IPS DF 6.9 (cell line): ENCODE measurements around the gene FEZ2.

Source experiments
- DNase-seq: peaks from one replicate; pipeline ENCODE4 v3.0.0-alpha.2; 2013; ENCODE audit warnings: low read depth, low spot score
- H3K27ac ChIP-seq: one replicate; pipeline ENCODE4 v1.5.1; 2013; ENCODE audit warnings: low read length, control low read depth
- H3K27me3 ChIP-seq: 2 replicates; pipeline ENCODE4 v1.6.1; 2013; ENCODE audit warnings: mild to moderate bottlenecking, low read length; ENCODE audit not compliant: control insufficient read depth, insufficient read depth
- H3K36me3 ChIP-seq: 2 replicates; pipeline ENCODE4 v1.6.1; 2013; ENCODE audit warnings: low read length; ENCODE audit not compliant: control insufficient read depth, insufficient read depth
- H3K4me1 ChIP-seq: 2 replicates; pipeline ENCODE4 v1.6.1; 2013; ENCODE audit warnings: low read length; ENCODE audit not compliant: control insufficient read depth, insufficient read depth
- H3K4me3 ChIP-seq: 2 replicates; pipeline ENCODE4 v1.5.1; 2013; ENCODE audit warnings: mild to moderate bottlenecking, low read length
- H3K9me3 ChIP-seq: 2 replicates; pipeline ENCODE4 v1.6.1; 2013; ENCODE audit warnings: low read length, inconsistent platforms; ENCODE audit not compliant: control insufficient read depth, insufficient read depth
- WGBS: extraction: QIAGEN DNeasy Blood & Tissue Kit; methylation state at CpG from one replicate; pipeline ENCODE4 v1.1.7; 2013; ENCODE audit warnings: mixed read lengths, missing lambda C conversion rate; ENCODE audit not compliant: insufficient read length, insufficient coverage; 5-methylcytosine and 5-hydroxymethylcytosine counted together

FEZ2 gene

DNA sequence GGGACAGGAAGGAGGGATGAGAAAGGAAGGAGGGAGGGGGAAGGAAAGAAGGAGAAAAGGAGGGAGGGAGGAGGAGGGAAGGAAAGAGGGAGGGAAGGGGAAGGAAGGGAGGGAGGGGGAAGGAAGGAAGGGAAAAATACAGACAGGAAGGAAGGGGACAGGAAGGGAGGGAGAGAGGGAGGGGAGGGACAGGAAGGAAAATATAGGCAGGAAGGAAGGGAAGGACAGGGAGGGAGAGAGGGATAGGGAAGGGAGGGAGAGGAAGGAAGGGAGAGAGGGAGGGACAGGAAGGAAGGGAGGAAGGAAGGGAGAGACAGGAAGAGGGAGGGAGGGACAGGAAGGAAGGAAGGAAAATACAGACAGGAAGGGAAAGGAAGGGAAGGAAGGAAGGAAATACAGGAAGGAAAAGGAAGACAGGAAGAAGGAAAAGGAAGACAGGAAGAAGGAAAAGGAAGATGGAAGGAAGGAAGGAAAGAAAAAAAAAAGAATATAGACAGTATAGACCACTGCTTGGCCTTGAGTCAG, 63.6 kb downstream of the FEZ2 start:
- H3K27ac ChIP-seq, result no peak overlapping the region

DNA sequence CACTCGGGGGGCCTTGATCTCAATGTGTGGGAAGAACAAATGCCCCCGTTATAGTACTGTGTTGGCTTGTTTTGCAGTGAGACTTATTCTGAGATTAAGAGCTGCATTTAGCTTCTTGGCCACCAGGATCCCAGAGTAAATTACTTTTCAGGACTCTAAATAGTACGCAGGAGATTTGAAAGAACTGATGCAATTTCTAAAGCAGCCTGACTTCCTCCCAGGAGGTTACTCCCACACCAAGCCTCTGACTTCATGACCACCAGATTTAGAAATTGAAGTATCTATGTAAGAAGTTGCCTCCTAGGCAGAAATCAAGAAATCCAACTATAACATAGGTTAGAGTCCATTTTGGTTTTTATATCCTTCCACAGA, 67.0 kb downstream of the FEZ2 start:
- Histone ChIP-seq H3K27me3 (no peaks in the 10 kb centered on the region), H3K36me3 (no peaks in the 10 kb centered on the region), H3K27ac (no peak overlapping the region), H3K4me3 (no peak overlapping the region), H3K4me1 (no peaks in the 10 kb centered on the region), H3K9me3 (no peaks in the 10 kb centered on the region)
- no CpG with 5 or more reads among the region's 3 CpGs for WGBS
- no peak for DNase-seq

More for the DNA sequence above, 63.6 kb downstream of the FEZ2 start:
- no peak for DNase-seq
- H3K9me3 ChIP-seq, result no peaks in the 10 kb centered on the region
- no peak overlapping the region for H3K4me3 ChIP-seq
- H3K36me3 ChIP-seq, result peaks cover 3% of the 10 kb centered on the region; the same call in 1 of the 2 replicates
- H3K27me3 ChIP-seq, result no peaks in the 10 kb centered on the region
- H3K4me1 ChIP-seq, result no peaks in the 10 kb centered on the region

GRCh38 chr2:36530178-36530982, 67.6 kb downstream of the FEZ2 start:
- no peaks in the 10 kb centered on the region for H3K4me1 ChIP-seq
- no CpG with 5 or more reads among the region's 9 CpGs for WGBS
- H3K27me3 ChIP-seq, result no peaks in the 10 kb centered on the region
- H3K36me3 ChIP-seq, result no peaks in the 10 kb centered on the region
- DNase-seq, result no peak
- H3K27ac ChIP-seq, result no peak overlapping the region
- H3K9me3 ChIP-seq, result no peaks in the 10 kb centered on the region
- H3K4me3 ChIP-seq, result no peak overlapping the region

- no CpG with 5 or more reads among the region's 7 CpGs for whole genome bisulfite sequencing
- no peak for DNase-seq
- Histone ChIP-seq H3K4me1 (no peaks in the 10 kb centered on the region), H3K36me3 (no peaks in the 10 kb centered on the region), H3K4me3 (no peak overlapping the region), H3K9me3 (no peaks in the 10 kb centered on the region), H3K27ac (no peak overlapping the region), H3K27me3 (no peaks in the 10 kb centered on the region)
Measured at GRCh38 chr2:36528766-36529392, 69.1 kb downstream of the FEZ2 start.

DNA sequence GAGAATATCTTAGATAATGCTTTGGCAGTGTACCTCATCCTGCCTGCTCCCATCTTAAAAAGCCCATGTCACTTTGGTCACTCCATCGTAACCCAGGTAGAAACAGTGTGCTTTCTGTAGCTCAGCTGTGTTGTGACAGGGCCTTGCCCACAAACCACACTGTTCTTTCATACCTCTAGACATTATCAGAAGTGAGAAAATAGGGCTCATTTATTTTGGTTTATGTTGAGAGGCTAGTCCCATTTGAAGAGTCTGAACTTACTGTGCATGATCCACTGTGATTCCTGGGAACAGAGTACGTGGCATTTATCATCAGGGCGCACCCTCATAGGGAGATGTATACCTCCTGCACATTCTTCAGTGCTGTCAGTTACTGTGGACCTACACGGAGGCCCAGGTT, 69.7 kb downstream of the FEZ2 start:
- no peak for DNase-seq
- H3K4me3 ChIP-seq, result no peak overlapping the region
- no peaks in the 10 kb centered on the region for H3K36me3 ChIP-seq
- H3K27me3 ChIP-seq, result no peaks in the 10 kb centered on the region
- no peak overlapping the region for H3K27ac ChIP-seq
- H3K4me1 ChIP-seq, result no peaks in the 10 kb centered on the region
- WGBS, result no CpG with 5 or more reads among the region's 4 CpGs
- H3K9me3 ChIP-seq, result no peaks in the 10 kb centered on the region

GRCh38 chr2:36526226-36526625, 71.7 kb downstream of the FEZ2 start:
- no peaks in the 10 kb centered on the region for H3K4me1 ChIP-seq
- no peaks in the 10 kb centered on the region for H3K27me3 ChIP-seq
- peaks cover 6% of the 10 kb centered on the region; the same call in 1 of the 2 replicates for H3K36me3 ChIP-seq
- no peak for DNase-seq
- WGBS, result no CpG with 5 or more reads among the region's 2 CpGs
- H3K9me3 ChIP-seq, result no peaks in the 10 kb centered on the region
- no peak overlapping the region for H3K4me3 ChIP-seq
- H3K27ac ChIP-seq, result no peak overlapping the region

DNA sequence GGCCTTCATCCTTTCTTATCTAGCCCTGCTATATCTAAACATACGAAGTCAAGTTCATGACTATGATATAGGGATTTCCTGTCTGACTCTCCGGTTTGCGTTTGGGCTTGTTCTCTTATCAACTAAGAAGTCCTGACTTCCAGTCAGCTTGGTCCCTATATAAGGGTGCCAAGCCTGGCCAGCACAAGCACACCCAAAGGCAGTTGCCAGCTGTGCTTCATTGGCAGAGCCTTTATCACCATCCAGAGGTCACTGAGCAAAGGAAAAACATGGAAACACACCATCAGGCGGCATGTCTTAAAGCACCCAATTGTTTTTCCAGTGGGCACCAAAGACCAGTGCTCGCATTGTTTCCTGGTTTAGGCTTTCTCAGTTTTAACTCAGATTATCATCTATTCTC, 72.7 kb downstream of the FEZ2 start:
- DNase-seq, result no peak
- no CpG with 5 or more reads among the region's 5 CpGs for WGBS
- Histone ChIP-seq H3K9me3 (no peaks in the 10 kb centered on the region), H3K27ac (no peak overlapping the region), H3K36me3 (peaks cover 6% of the 10 kb centered on the region; the same call in 1 of the 2 replicates), H3K27me3 (no peaks in the 10 kb centered on the region), H3K4me3 (no peak overlapping the region), H3K4me1 (no peaks in the 10 kb centered on the region)

DNA sequence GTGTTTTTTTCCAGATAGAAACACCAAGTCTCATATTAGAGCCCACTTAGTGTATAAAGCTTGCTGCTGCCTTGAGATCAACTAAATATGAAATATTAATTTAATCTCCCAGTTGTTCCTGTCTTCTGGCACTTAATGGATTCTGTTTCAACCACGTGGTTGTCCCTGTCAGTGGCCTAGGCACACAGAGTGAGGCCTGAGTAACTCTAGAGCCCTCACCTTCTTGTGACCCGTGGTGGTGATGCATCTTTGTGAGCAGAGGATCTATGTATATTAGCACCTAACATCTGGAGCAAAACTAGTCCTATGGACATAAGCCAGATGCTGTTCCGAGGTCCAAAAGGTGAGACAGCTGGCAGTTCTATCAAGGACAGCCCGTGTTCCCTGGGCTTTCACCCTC, 74.8 kb downstream of the FEZ2 start:
- H3K27ac ChIP-seq, result no peak overlapping the region
- no peaks in the 10 kb centered on the region for H3K4me1 ChIP-seq
- no peak overlapping the region for H3K4me3 ChIP-seq
- H3K36me3 ChIP-seq, result peaks cover 9% of the 10 kb centered on the region; the same call in 1 of the 2 replicates
- WGBS, result no CpG with 5 or more reads among the region's 4 CpGs
- H3K9me3 ChIP-seq, result no peaks in the 10 kb centered on the region
- DNase-seq, result no peak
- H3K27me3 ChIP-seq, result no peaks in the 10 kb centered on the region

DNA sequence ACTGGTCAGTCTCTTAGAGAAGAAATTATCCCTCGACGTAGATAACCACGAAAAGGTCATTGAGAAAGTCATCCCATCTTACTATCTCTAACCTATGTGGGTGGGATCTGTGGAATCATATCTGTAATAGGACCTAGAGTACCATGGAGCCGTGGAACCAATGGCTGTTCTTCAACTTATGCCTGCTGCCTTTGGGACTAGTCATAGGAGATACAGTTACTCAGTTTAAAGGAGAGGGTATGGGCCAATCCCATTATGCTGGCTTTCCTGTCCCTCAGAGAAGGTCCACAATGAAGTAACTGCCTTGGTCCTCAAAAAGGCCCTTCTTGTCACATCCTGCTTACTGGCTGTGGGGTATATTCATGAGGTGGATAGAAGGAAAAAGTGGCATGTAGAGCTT, 77.5 kb downstream of the FEZ2 start:
- DNase-seq, result no peak
- H3K4me1 ChIP-seq, result no peaks in the 10 kb centered on the region
- H3K9me3 ChIP-seq, result no peaks in the 10 kb centered on the region
- H3K27me3 ChIP-seq, result no peaks in the 10 kb centered on the region
- H3K27ac ChIP-seq, result no peak overlapping the region
- WGBS, result no CpG with 5 or more reads among the region's 4 CpGs
- H3K4me3 ChIP-seq, result no peak overlapping the region
- peaks cover 17% of the 10 kb centered on the region; the same call in 1 of the 2 replicates for H3K36me3 ChIP-seq

- Histone ChIP-seq H3K27ac (no peak overlapping the region), H3K4me1 (no peaks in the 10 kb centered on the region), H3K36me3 (peaks cover 20% of the 10 kb centered on the region; the same call in 1 of the 2 replicates), H3K27me3 (no peaks in the 10 kb centered on the region), H3K4me3 (no peak overlapping the region), H3K9me3 (no peaks in the 10 kb centered on the region)
- DNase-seq, result no peak
- no CpG with 5 or more reads among the region's 8 CpGs for WGBS
Measured at GRCh38 chr2:36516136-36516870, 81.7 kb downstream of the FEZ2 start.
